Inferior parietal cortex (tissue), 1 donor: ENCODE data around the gene MEGF9.

Source experiments
- DNase-seq: peaks from one replicate; pipeline ENCODE4 v3.0.0-alpha.2; 2016; ENCODE audit errors: extremely low spot score

Gene MEGF9

DNA sequence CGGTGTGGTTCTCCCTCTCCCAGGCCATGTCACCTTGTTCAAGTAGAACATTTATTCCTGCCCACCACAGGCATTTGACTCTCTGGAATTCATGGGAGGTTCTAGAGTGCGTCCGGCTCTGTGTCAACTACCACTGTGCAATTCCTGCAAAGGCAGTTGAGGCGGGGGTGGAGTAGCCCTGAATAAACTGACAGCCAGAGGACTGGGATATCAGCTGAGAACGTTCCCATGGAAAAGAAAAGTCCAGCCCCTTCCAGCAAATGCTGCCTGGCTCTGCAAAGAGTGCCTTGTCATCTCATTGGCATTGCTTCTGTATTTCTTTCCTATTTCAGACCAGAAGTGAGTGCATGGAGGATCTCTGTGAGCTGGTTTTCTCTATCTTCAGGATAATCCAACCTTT, 18.9 kb upstream of the MEGF9 start:
- DNase-seq = peak; percentile 65

DNA sequence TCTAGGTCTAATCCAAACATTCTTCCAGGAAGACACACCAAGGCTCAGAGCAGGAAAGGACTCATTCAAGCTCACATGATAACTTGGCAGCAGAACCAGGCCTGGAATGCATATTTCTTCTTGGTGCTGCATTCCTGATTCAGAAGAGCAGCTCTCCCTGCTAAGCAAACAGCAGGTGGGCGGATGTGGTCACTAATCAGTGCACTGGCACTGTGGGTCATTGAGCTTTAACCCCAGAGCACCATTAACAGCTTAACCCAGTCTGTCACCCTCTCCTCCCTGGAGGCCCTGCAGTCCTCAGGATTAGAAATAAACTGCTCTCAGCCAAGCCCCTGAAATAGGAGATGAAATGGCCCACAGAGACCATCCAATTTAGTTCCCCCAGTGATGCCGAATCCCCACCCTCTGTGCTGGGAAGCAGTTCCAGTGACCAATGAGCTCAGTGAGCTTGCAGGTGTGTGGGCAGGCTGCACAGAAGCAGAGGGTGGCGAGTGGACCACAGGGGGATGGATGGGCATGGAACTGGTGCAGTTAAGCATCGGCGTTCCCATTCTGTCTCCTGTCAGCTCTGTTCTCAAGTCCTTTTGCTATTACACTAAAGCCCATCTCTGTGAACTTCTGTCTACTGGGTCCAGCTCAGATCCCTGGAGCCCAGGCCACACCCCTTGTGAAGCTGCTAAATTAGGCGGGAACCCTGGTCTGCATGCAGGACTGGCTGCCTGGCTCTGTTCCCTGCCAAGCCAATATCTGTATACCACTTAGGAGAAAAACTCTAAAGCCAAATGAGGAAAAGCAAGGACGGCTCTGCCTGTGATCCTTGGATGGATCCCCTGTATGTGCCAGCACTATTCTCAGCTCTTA, 16.6 kb upstream of the MEGF9 start:
- DNase-seq = no peak

DNA sequence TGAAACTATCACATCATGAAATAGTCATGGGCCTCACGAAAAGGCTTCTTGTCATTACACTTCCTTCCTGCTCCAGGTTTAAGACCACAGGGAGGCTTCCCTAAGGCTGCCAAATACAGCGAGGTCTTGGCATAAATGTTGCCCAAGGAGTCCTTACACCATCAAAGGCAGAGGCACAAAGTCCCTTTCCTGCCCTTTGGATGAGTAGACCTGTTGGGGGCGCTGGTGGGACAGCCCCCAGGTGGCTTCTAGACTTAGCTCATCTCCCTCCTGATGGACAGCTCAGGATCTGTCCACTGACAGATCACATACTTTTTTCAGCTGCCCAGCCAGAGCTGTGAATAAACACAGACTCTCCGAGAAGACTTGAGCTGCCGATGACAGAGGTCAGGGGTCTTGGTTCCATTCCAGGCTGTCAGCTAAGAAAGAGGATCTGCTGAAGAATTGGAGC, 15.5 kb upstream of the MEGF9 start:
- DNase-seq = no peak

DNA sequence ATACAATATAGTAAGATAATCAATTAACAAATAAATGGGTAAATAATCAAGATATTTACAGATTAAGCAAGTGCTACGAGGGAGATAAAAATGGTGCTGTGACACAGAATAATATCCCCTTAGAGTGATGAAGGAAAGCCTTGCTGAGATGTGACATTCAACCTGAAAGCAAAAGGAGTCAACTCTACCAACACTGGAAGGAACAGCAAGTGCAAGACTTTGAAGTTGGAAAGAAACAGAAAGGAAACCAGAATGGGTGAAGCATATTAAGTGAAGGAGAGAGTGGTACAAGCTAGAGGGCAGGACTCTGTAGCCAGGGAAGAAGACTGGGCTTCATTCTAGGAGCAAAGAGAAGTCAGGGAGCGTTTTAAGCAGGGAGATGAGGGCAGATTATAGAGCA, 12.2 kb upstream of the MEGF9 start:
- DNase-seq = no peak

DNA sequence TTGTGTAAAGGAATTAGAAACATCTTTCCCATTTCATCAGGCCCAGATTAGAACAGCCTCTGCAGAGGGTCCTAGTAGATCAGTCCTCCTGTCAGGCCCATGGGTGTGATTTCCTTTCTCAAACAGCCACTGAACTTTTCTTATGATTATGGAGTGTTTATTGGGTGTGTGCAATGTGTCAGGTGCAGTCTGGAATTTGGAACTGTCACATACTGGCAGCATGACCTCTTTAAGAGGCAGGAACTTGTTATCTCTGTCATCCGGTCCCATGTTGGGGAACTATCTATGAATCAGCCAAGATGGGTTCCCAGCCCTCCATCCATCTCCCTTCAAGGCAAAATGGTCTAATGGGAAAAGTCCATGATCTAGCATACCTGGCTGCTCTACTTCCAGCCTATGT, 11.6 kb upstream of the MEGF9 start:
- DNase-seq = no peak

DNA sequence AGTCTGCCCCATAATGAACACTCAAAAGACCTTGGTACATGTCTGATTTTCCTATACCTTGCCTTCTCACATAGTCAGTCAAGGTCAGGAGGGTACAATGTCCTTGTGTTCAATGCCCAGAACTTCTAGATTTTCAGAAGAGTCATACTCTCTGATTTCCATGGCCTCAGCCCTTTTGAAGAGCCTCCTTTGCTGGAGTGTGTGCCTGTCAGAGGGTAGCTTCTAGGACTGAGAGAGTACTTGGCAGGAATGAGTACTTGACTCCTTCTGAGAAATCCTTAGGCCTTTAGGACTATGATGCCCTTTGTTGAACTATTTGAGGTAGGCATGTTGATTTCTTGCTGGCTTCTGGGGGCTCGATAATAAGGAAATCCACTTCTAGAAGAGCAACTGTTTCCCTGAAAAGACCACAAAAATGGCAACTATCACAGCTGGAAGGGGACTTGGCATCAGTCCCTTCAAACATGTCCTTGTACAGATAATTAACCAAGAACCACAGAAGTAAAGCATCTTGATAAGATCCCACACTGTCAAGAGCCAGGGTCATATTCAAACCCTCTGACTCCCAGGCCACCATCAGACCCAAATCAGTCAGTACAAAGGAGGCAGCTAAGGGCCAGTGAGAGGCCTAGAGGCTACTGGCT, 10.6 kb upstream of the MEGF9 start:
- no peak for DNase-seq

DNA sequence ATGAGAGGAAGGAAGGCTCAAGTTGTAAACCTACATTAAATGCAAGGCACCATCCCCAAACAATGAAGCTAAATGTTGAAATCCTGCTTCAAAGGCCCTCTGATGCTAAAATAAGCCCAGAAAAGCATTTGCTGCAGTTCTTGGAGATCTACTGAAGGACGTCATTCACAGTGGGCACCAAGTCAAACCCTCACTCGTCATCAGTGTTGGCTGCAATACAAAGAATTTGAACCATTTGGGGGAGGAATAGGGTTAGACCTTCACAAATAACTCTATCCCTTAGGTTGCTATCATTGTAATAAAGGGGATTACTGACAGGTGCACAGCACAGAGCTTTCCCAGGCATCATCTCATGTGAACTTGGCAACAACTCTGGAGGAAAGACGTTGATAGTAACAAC, 9.3 kb upstream of the MEGF9 start:
- DNase-seq = no peak

DNA sequence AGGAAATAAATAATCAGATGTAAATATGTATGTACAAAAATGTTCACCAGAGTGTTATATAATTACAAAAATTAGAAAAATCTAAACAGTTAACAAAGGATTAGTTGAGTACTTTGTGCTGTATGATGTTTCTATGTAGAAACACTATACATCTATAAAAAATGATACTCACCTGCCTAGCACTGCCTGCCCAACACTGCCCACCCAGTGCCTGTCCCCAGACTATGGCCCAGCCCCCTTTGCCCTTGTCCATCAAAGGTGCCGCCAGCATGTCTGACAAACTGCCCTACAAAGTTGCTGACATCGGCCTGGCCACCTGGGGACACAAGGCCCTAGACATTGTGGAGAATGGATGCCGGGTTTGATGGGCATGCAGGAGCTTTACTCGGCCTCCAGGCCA, 6.1 kb upstream of the MEGF9 start:
- DNase-seq = no peak

DNA sequence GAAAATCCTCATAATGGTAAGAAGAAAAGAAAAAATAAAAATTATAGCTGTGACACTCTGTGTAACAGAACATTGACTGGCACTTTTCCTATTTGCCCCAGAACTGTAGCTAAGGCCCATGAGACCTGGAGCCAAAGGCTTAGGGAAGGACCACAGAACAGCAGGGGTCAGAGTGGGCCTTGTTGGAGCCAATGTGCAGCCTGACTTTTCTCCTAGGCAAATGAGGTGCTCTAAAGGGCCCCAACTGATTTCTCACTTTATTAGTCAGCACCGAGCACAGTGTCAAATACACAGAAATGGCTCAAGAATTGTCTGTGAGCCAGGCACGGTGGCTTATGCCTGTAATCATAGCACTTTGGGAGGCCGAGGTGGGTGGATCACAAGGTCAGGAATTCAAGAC, 4.0 kb upstream of the MEGF9 start:
- DNase-seq = no peak

DNA sequence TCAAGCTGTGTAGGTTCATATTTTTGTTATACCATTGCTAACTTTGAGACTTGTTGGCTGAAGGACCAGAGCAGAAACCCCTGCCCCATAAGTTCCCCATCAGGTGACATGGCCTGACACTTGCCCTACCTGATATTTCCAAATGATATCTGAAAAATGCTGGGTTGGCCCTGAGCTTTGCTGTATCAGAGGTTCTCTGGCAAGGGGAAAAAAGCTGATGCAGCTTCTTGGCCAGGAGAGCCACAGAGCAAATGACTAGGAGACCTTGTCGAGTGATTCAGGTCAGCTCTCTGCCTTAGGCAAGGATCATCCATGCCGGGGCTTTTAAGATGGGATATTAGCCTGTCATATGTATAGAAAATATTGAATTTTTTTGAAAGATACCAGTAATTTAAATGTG, 2.9 kb upstream of the MEGF9 start:
- no peak for DNase-seq

DNA sequence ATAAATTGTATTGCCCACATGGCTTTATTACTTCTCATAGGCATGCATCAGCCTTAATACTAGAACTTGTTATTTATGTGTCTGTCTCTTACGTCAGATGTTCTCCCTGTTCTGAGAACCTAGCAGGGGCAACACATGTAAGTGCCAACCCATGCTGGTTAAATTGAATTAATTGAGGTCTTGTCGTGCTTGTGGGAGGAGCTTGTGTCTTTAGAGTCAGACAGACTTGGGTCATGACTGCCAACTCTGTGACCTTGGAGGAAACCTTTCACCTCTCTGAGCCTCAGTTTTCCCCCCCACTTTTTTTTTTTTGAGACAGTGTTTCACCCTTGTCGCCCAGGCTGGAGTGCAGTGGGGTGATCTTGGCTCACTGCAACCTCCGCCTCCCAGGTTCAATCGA, 2.2 kb upstream of the MEGF9 start:
- DNase-seq = no peak

DNA sequence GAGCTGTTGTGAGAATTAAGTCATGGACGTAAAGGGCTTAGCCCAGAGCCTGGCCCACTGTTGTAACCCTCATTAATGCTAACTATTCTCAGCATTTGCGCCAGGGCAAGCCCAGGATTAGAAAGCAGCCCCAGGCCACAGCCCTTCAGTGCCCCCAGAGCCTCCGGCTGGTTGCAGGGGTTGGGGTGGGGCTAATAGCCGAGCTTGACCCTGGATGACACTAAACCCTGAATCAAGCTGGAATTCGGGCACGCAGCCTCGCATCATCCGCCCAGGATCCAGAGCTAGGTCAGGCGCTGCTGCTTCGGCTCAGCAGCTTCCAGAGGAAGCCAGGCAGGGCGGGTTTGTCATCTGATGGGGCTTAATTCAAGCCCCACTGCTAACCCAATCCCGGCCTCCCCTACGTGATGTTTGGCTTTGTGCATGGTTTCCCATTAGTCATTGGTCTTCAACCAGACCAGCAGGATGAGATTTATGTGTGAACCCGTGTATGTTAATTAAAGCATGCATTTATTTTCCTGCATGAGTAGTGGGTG, 1.2 kb upstream of the MEGF9 start:
- DNase-seq = no peak

DNA sequence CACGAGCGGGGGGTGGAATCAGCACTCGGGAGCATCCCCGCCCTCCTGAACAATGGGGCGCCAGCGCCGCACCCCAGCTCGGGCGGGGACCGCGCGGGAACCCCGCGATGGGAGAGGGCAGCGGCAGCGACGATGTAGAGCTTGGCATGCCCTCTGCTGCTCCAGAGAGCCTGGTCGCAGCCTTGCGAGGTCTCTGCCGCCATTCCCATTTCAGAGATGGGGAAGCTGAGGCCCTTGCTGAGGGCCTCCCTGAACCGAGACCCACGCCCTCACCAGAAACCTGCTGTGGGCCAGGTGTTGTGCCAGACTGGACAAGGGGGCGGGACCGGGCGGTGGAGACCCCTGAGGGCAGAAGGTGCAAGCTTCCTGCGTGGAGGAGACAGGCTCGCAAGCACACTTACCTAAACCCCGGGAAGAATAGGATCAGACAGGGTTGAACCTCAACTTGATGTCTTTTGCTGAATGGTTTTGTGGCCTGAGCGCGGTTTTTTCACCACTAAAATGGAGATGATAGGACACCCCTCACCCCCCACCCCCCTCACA, 647 bp upstream of the MEGF9 start:
- DNase-seq = no peak

DNA sequence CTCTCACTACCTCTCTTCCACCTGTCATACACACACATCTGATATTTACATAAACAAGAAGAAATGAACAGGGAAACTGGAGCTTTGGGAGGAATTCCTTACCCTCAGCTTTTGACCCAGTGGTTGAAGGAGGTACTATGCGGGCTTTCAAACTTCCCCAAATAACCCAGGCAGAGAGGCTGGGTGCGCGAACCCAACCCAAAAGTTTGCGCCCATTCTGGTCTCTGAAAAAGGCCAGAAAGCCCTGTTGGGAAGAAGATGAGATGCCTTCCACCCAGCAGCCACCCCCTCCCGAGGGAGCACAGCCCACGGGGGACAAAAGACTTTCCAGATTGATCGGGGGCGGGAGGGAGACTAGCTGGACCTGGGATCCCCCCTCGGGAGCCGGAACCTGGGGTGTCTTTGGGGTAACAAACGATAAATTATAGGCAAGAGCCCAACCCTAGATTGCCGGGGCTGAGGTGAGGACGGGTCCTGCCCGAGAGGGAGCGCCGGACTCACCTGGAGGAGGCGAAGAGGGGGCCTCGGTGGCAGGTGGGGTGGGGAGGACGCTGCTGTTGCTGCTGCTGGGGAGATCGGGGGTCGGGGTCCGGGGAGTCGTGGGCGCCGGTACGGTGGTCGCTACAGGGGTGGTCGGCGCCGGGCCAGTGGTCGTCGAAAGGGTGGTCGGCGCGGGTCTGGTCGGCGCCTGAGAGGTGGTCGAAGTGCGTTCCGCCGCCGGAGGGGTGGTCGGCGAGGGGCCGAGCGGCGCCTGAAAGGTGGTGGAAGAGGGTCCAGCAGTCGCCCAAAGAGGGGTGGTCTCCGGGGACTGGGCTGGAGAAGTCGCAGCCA, 798 bp downstream of the MEGF9 start:
- no peak for DNase-seq

DNA sequence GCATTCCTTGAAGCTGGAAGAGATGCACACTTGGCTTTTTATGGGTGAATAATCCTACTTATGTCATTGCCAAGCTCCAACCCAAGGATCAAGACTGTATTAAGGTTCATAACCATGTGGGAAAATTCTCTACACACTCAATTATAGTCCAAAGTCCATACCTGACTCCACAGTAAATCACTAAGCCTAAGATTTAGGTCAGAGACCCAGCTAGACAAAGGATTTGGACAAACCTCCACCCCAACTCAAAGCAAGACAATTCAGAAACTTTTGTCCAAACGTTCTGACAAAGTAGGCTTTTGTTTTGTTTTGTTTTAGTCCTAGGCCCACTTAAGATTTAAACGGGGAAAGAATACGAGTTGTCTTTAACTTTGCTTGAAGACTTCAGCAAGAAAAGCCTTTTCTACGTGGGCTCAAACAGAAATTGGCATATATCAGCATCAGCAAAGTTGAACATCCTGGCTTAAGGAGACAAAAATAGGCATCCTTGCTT, 1.7 kb downstream of the MEGF9 start:
- DNase-seq = no peak

DNA sequence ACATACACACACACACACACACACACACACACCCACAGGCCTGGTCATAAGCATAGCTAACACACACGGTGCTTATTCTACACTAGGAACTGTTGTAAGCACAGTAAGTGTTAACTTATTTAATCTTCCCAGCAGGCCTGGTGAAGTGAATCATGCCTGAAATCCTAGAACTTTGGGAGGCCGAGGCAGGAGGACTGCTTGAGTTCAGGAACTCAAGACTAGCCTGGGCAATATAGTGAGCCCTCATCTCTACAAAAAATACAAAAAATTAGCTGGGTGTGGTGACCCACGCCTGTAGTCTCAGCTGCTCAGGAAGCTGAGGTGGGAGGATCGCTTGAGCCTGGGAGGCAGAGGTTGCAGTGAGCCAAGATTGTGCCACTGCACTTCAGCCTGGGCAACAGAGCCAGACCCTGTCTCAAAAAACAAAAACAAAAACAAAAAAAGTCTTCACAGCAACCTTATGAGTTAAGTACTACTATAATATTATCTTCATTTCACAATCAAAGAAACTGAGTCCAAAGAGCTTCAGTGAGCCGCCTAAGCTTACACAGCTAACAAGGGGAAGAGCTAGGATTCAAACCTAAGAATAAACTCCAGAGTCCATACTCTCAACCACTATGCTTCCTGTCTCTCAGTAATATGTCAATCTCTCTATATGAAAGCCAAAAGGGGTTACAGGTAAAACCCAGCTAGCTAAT, 2.3 kb downstream of the MEGF9 start:
- DNase-seq = no peak

DNA sequence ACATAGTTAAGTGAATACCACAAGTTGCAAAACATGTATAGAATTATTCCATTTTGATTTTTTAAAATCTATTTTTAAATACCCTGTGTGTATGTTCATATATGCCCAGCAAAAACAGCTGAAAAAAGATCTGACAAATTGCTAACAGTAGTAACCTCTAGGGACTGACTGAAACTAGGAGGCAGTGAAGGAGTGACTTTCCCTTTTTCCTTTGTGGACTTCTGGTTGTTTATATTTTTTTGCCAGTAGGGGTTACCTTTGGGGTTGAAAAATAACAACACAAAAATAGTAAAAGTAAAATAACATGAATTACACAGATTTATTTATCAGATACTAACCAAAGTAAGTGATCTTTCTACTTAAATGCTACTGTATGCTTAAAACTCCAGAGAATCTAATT, 2.9 kb downstream of the MEGF9 start:
- DNase-seq = no peak

DNA sequence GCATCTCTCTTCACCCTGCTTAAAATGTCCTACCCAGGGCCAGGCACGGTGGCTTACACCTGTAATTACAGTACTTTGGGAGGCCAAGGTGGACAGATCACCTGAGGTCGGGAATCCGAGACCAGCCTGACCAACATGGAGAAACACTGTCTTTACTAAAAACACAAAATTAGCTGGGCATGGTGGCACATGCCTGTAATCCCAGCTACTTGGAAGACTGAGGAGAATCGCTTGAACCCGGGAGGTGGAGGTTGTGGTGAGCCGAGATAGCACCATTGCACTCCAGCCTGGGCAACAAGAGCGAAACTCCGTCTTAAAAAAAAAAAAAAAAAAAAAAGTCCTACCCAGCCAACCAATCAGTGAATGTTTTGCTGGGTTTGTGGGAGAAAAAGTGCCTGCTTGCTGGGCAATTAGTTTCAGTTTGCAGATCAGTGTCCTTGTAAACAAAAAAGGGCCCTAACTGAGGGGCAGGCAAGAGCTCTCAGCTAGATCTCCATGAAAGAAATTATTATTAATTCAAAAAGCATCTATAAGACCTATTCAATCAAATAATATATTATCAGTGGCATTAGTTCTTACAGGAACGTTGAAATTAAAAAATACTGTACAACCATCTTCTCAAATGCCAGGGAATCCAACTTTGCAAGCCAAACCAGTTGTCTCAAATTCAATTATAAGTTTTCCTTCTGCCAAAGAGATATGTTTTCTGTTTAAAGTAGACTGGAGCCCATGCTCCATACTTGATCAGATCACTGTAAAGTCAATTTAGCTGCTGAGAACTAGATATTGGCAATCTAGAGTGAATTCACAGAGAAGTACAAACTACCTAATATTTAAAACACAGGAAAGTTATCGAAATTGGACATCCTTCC, 3.9 kb downstream of the MEGF9 start:
- DNase-seq = no peak

DNA sequence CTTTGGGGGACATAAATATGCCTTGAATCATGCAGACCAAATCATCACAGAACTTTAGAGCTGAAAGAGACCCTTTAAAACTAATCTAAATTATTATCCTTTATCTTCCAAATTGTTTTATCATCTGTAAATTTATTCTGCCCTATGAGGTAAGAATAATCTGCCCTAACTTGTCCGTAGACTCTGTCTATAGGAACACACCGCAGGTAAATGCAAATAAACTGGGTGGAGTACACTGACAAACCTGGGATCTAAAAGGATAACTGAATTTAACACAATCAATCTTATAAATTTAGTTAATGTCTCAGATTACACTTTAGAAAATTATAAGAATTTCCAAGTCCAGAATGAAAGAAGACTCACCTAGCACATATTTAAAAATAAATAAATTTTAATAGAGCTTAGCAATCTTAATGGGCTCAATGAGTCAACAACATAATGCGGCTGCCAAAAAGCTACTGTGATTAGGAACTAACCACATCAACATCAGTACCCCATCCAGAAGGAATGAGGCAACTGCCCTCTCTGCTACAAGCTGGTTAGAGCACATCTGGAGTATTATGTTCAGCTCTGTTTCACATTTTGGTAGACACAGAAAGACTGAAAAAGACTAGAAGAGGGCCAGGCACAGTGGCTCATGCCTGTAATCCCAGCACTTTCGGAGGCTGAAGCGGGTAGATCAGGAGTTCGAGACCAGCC, 5.6 kb downstream of the MEGF9 start:
- no peak for DNase-seq

DNA sequence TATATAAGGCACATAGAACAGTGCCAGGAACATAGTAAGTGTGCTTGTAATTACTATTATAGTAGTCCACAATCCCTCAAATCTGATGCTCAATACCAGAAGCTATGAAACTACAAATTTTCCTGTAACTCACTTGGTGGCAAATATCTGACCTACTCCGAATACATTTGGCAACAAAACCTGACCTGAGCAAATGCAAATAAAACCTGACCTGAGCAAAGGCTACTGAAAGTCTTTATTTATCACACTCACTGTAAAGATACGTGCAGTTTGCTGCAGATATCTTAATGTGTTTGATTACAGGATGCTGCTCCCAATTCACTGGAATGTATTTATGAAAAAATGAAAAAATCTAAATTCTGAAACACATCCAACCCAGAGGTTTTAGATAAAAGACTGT, 7.1 kb downstream of the MEGF9 start:
- DNase-seq = no peak
